HuH-7.5 (cell line): ENCODE results near the gene ARHGAP33.
A peak's percentile ranks its signal among the peaks of the same experiment; 100 is the strongest.

Experiments used
- DNase-seq: peaks from one replicate; pipeline ENCODE4 v3.0.0; 2011; ENCODE audit warnings: low spot score

Gene ARHGAP33

DNA sequence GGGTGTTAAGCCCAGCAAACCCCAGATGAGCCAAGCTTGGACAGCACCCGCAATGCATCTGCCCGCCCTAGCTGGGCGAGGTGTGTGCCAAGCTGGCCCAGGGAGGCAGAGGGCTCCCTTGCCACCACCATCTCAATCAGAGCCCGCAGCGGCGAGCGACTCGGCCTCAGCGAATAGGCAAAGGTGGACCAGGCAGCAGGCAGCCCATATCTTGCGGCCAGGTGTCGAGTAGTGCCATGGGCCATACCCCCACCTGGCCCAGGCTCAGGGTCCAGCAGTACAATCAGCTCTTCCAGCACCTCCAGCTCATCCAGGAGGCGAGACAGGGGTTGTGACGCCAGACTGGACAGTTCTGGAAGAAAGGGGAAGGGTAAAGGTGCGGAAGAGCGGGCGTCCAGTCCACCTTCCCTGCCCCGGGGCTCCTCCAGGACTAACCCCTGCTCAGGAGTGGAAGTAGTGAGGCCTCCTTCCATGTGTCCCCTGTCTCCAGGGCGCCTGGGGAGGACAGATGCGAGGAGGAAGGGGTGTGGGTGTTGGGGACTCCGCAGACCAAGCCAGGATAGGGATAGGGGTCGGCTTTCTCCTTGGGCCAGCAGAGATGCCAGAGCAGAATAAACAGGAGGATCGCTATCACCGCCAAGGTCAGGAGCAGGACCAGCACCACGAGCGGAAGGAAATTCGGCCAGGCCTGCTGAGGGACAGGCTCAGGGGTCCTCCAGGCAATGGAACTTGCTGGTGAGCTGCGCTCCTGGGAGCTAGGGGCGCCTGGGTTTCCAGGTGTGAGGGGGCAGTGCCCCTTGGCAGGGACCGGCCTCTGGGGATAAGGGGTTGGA lies 35.9 kb upstream of the ARHGAP33 start:
- DNase-seq, result no peak

DNA sequence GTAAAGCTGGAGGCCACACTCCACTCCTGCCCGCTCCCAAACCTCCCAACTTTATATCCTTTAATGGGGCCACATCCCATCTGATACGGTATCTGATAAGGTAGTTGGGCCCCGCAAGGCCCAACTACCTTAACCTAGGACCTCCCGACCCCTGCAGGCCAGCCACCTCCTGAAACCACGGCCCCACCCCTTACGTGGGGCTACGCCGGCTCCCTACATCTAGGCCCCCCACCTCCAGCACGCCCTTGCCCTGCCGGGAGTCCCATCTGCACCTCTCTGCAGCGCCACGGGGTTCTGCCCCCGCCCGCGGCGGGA lies 35.3 kb upstream of the ARHGAP33 start:
- no peak for DNase-seq

DNA sequence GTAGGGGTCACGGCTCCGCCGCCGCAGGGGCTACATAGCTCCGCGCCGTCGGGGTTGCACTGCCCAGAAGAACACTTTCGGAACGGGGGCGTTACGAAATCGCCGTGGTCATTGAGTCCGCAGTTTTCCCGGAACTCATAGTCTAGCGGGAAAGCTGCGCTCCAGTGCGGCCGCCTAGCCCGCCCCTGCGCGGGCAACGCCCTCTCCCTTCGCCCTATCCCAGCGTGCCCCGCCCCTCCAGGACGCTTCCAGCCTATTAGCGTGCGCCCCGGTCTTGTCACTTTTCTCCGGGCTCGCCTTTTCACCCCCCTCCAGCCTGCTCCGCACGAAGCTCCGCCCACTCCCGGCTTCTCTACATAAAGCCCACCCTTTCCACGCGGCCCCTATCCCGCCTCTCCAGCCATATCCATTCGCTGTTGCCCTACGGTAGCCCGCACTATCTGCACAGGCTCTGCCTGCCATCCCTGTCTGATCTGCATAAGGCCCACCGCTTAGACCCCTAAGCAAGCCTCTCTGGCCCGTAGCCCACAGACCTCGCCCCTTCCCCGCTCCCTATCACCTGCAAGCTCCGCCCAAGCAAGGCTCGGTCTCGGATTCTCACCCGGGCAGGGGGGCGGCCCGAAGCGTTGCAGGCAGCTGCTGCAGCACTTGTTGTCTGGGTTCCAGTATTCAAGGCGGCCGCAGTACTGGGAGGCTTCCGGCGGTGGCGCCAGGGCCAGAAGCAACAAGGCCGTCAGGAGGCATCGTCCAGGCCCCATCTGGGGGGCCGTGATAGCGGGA lies 34.8 kb upstream of the ARHGAP33 start:
- peak; percentile 99 for DNase-seq

DNA sequence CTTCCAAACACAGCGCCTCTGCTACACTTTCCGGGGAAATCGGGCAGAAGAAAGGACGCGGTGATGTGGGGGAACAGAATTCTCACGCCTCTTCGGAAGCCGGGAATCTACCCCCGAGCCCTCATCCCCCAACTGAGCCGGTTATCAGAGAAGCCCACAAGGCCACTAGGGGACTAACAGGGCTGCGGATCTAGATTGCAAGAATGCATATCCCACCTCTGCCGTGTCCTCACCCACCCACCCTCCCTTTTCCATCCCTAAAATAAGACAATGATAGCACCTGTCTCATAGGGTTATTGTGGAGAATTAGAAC lies 34.2 kb upstream of the ARHGAP33 start:
- no peak for DNase-seq

DNA sequence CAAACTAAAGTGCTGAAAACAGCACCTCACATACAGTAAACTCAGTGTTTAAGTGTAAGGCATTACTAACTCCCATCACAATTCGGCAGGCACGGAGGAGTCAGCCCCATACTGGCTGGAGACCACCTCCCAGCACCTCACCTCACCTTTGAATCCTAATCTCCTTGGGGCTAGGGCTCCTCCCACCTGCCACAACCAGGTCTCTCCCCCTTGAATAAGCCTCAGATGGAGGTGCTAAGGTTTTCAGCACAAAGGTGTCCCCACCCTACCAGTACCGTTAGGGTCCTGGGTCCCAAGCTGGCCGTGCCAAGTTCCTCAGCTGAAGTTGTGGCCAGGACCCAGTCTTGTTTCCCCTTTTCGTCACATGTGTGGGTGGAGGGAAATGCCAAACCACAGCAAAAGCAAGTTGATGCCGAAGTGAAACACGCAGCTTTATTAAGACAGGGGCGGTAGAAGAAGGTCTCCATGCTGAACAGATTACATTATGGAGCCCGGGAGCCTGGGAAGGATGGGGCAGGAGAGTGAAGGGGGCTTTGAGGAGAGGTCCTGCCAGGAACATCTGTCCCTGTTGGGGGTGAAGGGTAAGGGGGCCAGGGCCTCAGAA lies 33.1 kb upstream of the ARHGAP33 start, which contains the start of gene IGFLR1:
TSS of gene IGFLR1 (minus strand) at position 332 of the 604 bp plus-strand sequence. CDS start 1,272 bp downstream, outside the sequence.
- DNase-seq, result no peak

DNA sequence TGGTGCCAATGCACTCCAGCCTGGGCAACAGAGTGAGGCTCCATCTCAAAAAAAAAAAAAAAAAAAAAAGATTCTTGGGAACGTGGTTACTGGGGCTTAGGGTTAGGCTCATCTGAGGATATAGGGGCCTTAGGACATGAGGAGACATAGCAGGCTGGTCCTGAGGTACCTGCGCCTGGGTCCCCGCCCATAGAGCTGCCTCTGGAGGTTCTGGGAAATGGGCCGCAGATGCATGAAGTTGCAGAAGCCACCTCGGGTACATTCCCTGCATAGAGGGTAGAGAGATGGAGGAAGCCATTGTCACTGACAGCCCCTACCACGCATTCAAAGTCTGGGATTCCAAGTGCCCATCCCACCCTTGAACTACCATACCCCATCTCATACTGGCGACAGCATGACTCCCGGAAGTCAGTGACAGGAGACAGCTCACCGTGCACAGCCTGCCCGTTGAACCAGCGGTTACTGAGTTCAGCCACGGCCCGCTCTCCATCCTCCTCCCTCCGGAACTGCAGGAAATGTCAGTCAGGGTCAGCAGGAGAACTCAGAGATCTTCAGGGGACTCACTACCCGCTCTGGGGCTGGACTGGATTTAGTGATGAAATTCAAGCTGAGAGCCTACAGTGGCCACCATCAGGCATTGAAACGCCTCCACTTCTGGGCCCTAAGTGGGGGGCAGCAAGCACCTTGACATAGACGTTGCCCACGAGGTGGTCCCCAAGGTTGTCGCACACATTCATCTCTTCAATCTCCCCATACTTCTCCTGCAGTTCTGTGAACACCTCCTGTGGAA lies 31.5 kb upstream of the ARHGAP33 start:
- DNase-seq, result no peak

DNA sequence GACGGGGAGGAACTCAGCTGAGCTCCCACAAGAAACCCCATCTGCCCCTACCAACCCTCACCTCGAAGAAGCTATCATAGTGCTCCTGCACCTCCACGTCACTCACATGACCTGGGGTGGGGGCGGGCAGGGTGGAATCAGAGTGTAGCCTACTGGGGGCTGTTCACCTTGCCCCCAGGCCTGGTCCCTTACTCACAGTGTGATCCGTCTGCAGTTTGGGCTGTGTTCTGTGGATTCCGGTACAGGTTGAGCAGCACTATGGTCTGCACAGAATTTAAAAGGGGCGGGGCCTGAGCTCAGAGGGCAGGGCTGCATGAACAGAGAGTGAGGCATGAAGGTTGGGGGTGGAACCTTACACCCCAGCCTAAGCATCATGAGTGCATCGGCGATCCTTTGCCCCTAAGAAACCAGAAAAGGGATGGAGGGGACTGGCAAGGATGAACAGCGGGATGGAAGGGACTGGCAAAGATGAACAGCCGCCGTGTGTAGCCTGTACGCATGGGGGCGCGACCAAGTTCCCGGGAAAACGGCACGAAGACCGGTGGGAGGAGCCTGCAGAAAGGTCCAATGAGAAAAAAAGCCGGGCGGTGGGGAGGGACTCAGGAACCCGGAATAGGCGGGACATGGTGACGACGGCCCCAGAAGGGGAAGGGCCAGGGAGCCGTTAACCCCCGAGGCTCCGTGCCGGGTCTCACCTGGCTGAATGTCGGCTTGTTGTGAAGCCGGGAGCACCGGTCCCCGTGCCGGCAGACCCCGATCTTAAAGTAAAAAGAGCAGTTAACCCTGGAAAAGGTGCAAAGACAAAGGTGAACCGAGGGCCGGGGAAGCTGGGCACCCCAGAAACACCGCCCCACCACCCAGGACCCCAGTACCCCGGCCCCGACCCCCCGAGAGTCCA lies 30.7 kb upstream of the ARHGAP33 start:
- DNase-seq, result peak; percentile 80

DNA sequence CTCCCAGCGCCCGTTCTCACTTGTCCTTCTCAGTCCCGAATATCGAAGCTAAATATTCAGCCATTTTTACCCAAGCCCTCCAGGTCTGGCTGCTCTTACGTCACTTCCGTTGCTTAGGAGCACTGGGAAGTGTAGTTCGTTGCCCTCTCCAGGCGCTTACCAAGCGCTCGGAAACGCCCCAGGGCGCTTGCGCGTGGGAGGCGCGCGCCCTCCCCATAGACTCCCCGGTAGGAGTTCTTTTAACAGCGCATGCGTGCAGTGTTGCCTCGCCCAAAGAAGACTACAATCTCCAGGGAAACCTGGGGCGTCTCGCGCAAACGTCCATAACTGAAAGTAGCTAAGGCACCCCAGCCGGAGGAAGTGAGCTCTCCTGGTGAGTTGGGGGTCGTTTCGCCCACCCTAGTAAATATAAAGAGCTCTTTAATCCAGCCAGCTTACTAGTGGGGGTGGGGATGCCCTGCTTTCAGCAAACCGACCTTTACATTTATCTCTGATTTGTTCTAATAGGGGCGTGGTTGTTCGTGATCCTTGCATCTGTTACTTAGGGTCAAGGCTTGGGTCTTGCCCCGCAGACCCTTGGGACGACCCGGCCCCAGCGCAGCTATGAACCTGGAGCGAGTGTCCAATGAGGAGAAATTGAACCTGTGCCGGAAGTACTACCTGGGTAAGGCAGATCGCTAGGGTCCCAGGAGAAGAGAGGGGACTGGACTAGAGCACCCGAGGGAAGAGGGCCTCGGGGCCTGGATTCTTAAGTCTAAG lies 29.9 kb upstream of the ARHGAP33 start, which contains the start of the genes PSENEN and U2AF1L4:
TSS of gene PSENEN (plus strand) at position 324 of the 759 bp plus-strand sequence. CDS start at position 604, 280 bp downstream.
TSS of gene U2AF1L4 (minus strand) at position 91 of the 759 bp plus-strand sequence. CDS start at position 64, 27 bp downstream.
- peak; percentile 92 for DNase-seq

DNA sequence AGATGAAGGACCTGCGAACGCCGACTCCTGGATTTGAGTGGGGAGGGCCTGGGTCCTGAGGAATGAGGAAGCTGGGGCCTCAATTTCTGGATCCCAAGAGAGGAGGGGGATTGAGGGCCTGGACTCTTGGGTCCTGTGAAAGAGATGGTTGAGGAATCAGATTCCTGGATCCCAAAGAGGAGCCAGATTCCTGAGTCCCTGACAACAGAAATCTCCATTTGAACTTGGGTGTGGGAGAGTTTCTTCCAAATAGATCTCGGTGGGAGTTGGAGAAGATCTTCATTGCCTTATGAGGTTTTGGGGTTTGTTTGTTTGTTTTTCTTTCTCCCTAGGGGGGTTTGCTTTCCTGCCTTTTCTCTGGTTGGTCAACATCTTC lies 29.3 kb upstream of the ARHGAP33 start:
- no peak for DNase-seq

DNA sequence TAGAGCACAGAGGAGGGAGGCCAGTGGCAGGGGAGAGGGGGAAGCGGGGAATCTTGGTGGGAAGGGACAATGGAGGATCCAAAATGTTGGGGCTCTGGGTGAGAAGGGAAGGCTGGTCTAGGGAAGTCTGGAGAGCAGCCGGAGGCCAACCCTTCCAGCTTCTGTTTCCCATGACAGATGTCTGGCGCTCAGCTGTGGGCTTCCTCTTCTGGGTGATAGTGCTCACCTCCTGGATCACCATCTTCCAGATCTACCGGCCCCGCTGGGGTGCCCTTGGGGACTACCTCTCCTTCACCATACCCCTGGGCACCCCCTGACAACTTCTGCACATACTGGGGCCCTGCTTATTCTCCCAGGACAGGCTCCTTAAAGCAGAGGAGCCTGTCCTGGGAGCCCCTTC lies 28.8 kb upstream of the ARHGAP33 start:
- DNase-seq, result no peak

DNA sequence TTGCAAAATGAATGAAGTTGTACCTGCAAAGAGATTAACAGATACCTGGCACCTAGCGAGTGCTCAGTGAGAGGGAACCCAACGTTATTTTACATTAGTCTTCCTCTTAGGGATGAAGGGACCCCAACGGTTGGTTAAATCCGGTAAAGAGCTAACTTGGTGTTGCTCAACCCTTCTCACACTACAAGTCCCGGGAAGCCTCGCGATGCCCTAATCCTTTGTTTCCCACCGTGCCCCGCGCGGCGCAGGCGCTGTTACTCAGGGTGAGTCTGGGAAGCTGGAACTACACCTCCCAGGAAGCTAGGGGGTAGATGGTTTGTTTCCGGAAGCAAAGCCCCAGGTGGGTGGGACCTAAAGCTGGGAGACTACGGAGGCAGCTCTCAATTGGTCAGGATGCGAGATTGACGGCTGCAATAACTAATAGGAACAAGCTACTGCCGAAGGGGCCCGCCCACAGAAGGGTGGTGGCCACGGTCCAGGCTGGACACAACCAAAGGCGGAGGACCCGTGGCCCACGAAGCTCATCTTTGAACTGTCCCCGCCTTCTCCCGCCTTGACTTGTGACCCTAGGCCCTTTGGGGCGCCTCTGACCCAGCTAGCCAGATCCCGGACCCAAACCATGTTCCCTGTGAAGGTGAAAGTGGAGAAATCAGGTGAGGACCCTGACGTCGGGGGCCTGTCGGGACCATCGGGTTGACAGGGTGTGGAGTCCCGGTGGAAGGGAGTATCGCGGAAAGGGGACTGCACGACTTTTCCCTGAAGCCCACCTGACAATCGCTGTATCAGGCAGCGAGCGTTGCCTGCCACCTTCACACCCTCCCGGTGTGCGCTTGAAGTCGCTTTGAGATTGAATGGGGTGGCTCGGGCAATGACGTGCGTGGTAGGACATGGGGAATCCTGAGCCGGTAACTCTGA lies 27.0 kb upstream of the ARHGAP33 start, which contains the start of gene LIN37:
TSS of gene LIN37 (plus strand) at position 471 of the 915 bp plus-strand sequence. CDS start at position 620, 149 bp downstream.
- DNase-seq, result peak; percentile 95

DNA sequence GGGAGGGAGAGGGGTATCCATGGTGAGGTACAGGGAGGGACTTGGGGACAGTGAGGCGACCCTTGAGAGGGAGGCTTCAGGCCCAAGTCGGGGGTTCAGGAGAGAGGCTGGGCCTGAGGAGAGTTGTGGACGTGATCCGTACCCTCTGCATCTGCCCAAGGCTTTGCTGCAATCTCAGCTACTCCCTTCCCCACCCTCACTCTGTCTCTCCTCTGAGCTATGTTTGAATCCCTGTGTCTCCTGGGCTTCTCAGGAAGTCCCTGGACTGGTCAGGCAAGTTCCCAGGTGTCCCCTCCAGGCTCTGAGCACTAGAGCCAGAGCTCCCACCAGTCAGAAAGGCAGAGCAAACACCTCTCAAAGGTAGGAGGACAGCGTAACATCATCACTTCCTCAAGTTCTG lies 25.2 kb upstream of the ARHGAP33 start:
- DNase-seq, result no peak

DNA sequence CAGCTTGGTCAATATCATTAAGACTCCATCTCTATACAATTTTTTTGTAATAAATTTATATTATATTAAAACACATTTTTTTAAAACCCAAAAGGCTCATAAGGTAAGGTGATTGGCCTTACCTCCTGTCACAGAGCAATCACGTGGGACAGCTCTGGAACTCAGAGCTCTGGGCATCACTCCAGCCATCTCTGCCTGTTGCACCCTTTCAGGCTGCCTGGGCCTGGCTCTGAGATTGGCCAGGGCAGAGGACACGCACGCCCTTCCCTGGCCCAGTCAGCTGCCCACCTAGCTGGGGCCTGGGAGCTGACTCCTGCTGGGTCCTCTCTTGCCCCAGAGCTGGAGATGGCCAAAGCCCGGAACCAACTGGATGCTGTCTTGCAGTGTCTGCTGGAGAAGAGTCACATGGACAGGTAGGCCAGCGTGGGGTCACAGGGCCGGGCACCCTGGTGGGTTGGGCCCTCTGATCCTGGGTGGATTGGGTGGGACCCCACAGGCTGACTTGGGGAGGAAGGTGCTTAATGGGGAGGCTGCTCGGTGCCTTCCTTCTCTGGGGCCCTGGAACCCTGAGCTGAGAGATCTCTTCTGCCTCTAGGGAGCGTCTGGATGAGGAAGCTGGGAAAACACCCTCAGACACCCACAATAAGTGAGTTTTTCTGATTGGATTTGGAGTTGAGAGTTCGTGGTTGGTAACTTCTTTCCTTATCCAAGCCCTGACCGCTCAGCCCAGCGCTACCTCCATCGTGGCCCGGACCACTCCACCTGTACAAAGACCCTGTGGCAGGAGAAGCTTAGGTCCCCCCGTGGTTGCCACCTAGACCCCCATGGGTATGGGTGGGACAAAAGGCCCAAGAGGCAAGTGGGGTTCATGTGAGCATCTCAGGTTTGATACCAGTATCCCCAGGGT lies 23.3 kb upstream of the ARHGAP33 start:
- DNase-seq, result no peak

DNA sequence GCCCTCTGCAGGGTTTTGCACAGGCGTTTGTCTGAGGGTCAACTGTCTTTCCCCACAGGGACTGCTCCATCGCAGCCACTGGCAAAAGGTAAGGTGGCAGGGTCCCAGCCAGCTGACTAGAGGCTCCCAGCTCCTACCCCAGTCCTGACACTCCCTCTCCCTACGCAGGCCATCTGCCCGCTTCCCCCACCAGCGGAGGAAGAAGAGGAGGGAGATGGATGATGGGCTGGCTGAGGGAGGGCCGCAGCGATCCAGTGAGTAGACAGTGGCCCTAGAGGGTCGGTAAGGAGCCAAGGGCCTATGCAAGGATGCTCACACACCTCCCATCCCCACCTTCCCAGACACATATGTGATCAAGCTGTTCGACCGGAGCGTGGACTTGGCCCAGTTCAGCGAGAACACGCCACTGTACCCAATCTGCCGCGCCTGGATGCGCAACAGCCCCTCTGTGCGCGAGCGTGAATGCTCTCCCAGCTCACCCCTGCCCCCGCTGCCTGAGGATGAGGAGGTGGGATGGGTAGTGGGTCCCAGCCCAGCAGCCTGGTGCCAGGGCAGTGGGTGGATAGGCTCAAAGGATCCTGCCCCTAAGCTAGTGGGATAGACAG lies 22.5 kb upstream of the ARHGAP33 start:
- no peak for DNase-seq

DNA sequence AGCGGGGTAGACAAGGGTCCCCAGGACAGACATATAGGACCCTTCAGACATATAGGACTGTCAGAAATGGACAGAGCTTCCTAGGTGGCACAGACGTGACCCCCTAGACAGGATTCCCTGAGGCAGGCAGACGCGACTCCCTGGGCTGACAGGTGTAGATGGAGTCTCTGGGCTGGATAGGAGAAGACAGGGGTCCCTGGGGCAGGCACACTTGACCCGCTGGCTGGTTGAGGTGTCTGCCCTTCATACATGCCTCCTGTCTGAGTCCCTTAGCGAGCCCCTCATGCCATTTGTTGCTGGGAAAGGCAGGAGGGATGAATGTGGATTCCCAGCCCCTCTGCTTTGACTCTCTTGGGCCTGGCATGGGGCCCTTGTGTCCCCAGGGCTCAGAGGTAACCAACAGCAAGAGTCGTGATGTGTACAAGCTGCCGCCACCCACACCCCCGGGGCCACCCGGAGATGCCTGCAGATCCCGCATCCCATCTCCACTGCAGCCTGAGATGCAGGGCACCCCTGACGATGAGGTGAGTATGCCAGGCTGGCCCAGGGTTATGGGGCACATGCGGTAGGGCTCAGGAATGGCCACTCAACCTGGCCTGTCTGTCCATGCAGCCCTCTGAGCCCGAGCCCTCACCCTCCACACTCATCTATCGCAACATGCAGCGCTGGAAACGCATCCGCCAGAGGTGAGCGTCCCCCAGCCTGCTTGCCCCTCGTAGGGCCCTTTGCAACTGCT lies 21.6 kb upstream of the ARHGAP33 start:
- DNase-seq, result no peak

DNA sequence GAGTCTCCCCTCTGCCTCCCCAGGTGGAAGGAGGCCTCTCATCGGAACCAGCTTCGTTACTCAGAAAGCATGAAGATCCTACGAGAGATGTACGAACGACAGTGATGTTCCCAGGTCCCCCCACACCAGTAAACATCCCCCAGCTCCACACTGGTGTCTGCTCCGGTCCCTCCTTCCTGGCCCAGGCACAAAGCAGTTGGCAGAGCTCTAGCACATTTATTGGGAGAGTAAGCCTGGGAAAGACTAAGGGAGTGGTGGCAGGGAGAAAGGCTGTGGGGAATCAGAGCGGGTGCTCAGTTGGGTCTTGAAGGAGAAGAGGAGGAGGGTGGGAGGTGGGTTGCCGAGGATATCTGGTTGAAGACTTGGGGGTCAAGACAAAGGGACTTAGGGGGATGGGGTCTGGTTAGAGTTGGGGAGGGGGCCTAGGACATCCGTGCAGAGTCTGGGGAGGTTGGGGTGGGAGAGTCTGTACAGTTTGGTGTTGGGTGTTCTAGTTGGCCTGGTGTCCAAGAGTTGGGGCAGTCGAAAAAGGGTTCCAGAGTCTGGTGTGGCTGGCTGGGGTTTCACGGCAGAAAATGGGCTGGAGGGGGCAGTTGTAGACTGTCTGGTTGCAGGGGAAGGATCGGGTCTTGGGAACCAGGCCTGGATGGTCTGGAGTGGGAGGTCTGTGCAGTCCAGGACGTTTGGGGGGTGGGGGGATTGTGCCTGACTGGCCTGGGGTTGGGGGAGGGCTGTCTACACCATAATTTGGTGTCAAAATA lies 20.8 kb upstream of the ARHGAP33 start:
- DNase-seq, result no peak
